Kidney epithelial cell (primary cell): ENCODE measurements around the gene RPH3AL. TPM values are rescaled to one million over a fixed set of nuclear protein-coding genes. Genes with fewer than 3 reads are reported as not detected.

Source experiments
- DNase-seq: peaks from one replicate; pipeline ENCODE4 v3.0.0-alpha.2; 2010; ENCODE audit warnings: low read depth
- H3K27me3 ChIP-seq: 2 replicates; pipeline ENCODE4 v1.6.0; 2011; ENCODE audit warnings: low read length; ENCODE audit not compliant: control insufficient read depth, insufficient read depth
- H3K36me3 ChIP-seq: 2 replicates; pipeline ENCODE4 v1.5.1; 2011; ENCODE audit warnings: low read length; ENCODE audit not compliant: control insufficient read depth, insufficient read depth
- H3K4me3 ChIP-seq: 2 replicates; pipeline ENCODE4 v1.5.1; 2011; ENCODE audit warnings: low read depth, mild to moderate bottlenecking, control low read depth, low read length
- total RNA-seq: library from RNA; depleted of rRNA; stranded (reverse); fragments of >200 nt; gene quantifications from 2 replicates; pipeline ENCODE4 v1.2.3, GENCODE V29; 2015
- TF ChIP-seq, protein P1 (sequence below): IDR thresholded peaks from 2 replicates; pipeline ENCODE4 v1.5.1; 2011; ENCODE audit warnings: mild to moderate bottlenecking, moderate library complexity, low read length, control low read depth, inconsistent platforms; ENCODE audit not compliant: insufficient read depth, poor library complexity, severe bottlenecking

RPH3AL gene
- total RNA-seq, 1 donor from 2014 or later, result 15.1 TPM

- TF ChIP-seq, protein P1, sequence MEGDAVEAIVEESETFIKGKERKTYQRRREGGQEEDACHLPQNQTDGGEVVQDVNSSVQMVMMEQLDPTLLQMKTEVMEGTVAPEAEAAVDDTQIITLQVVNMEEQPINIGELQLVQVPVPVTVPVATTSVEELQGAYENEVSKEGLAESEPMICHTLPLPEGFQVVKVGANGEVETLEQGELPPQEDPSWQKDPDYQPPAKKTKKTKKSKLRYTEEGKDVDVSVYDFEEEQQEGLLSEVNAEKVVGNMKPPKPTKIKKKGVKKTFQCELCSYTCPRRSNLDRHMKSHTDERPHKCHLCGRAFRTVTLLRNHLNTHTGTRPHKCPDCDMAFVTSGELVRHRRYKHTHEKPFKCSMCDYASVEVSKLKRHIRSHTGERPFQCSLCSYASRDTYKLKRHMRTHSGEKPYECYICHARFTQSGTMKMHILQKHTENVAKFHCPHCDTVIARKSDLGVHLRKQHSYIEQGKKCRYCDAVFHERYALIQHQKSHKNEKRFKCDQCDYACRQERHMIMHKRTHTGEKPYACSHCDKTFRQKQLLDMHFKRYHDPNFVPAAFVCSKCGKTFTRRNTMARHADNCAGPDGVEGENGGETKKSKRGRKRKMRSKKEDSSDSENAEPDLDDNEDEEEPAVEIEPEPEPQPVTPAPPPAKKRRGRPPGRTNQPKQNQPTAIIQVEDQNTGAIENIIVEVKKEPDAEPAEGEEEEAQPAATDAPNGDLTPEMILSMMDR, result no peak
- Histone ChIP-seq H3K4me3 (no peak overlapping the region), H3K27me3 (no peaks in the 10 kb centered on the region), H3K36me3 (no peaks in the 10 kb centered on the region)
- no peak for DNase-seq
Measured at GRCh38 chr17:193841-194806, 158.5 kb downstream of the RPH3AL start.

DNA sequence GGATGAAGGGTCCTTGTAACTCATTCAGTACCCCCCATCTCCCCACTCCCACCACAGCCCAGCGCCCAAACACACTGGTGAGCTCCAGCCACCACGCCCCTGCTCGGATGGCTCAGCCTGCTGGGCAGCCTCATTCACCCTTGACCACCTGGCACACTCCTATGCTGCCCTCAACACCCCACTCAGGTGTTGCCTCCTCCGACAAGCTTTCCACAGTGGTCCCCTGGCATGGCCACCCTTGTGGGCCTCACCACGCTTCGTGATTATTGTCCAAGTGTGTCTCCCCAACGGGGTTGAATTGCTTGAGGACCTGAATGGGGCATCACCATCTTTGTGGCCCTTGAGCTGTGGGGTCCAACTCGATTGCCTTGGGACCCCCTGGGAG is 159.2 kb downstream of the RPH3AL start:
- H3K27me3 ChIP-seq, result no peaks in the 10 kb centered on the region
- no peak overlapping the region for H3K4me3 ChIP-seq
- TF ChIP-seq, protein P1, result no peak
- no peaks in the 10 kb centered on the region for H3K36me3 ChIP-seq
- DNase-seq, result no peak

- DNase-seq, result no peak
- H3K4me3 ChIP-seq, result no peak overlapping the region
- no peaks in the 10 kb centered on the region for H3K27me3 ChIP-seq
- H3K36me3 ChIP-seq, result no peaks in the 10 kb centered on the region
- TF ChIP-seq, protein P1, result no peak
Measured at GRCh38 chr17:192666-193425, 159.8 kb downstream of the RPH3AL start.

- Histone ChIP-seq H3K27me3 (no peaks in the 10 kb centered on the region), H3K4me3 (no peak overlapping the region), H3K36me3 (no peaks in the 10 kb centered on the region)
- TF ChIP-seq, protein P1, result no peak
- no peak for DNase-seq
Measured at GRCh38 chr17:189444-189843, 163.2 kb downstream of the RPH3AL start.

- H3K4me3 ChIP-seq, result no peak overlapping the region
- peaks cover 2% of the 10 kb centered on the region for H3K27me3 ChIP-seq
- TF ChIP-seq, protein P1, result no peak
- no peak for DNase-seq
- no peaks in the 10 kb centered on the region for H3K36me3 ChIP-seq
Measured at GRCh38 chr17:187130-187529, 165.5 kb downstream of the RPH3AL start.
